H1 (cell line): ENCODE data around the gene MED31. TPM values are rescaled to one million over a fixed set of nuclear protein-coding genes. Genes with fewer than 3 reads are reported as not detected.

Source experiments
- CTCF ChIA-PET: fragments of 300-600 bp; sonication (Branson Sonifier 250); formaldehyde crosslinking; loops from one replicate; lab custom pipeline; 2021; ENCODE audit not compliant: partially characterized antibody; lab: Charles Lee
- POLR2A ChIA-PET: fragments of 300-600 bp; sonication (Branson Sonifier 250); formaldehyde crosslinking; loops from one replicate; lab custom pipeline; 2021; ENCODE audit warnings: inconsistent platforms; ENCODE audit not compliant: partially characterized antibody; lab: Charles Lee
- DNase-seq, 2 experiments: peaks; one replicate each; pipeline versions ENCODE4 v3.0.0 to v3.0.0-alpha.2; 2010 to 2022; ENCODE audit warnings: low spot score in 2 of 2, low read depth in 1 of 2, mixed read lengths in 1 of 2
- FAIRE-seq: peaks from 2 replicates; lab custom pipeline; 2011; peaks lifted over from hg19 to GRCh38; lab: Jason Lieb, UNC
- H2AFZ ChIP-seq: 2 replicates; pipeline ENCODE4 v1.8.1; 2012; ENCODE audit warnings: low read length, inconsistent platforms
- H2AK5ac ChIP-seq: 2 replicates; pipeline ENCODE4 v1.6.1; 2013; ENCODE audit warnings: low read depth, low read length
- H2BK120ac ChIP-seq: replicated peaks from 2 replicates; pipeline ENCODE3; 2013; ENCODE audit warnings: low read depth, low read length, inconsistent platforms
- H2BK12ac ChIP-seq: 2 replicates; pipeline ENCODE4 v1.6.1; 2013; ENCODE audit warnings: low read depth, low read length
- H2BK15ac ChIP-seq: 2 replicates; pipeline ENCODE4 v1.6.1; 2013; ENCODE audit warnings: low read length
- H2BK20ac ChIP-seq: 2 replicates; pipeline ENCODE4 v1.6.1; 2013; ENCODE audit warnings: low read length
- H2BK5ac ChIP-seq: 2 replicates; pipeline ENCODE4 v1.6.1; 2013; ENCODE audit warnings: low read depth, low read length
- H3K14ac ChIP-seq: 2 replicates; pipeline ENCODE4 v1.6.1; 2013; ENCODE audit warnings: inconsistent platforms; ENCODE audit not compliant: insufficient read length
- H3K18ac ChIP-seq: 2 replicates; pipeline ENCODE4 v1.6.1; 2013; ENCODE audit warnings: low read length; ENCODE audit errors: extremely low read depth
- H3K23ac ChIP-seq: 2 replicates; pipeline ENCODE4 v1.6.1; 2013; ENCODE audit warnings: inconsistent platforms; ENCODE audit not compliant: insufficient read length
- H3K23me2 ChIP-seq: 2 replicates; pipeline ENCODE4 v1.6.1; 2013; ENCODE audit warnings: low read depth, low read length
- H3K27ac ChIP-seq: 2 replicates; pipeline ENCODE4 v1.6.1; 2011; ENCODE audit warnings: low read depth, low read length, inconsistent platforms
- H3K27me3 ChIP-seq, 4 experiments: replicated peaks in 1 of 4; 1 replicate in 1 of 4; 2 replicates in 3 of 4; pipeline versions ENCODE4 v1.6.1 to v1.8.1; 2011 to 2013; ENCODE audit warnings: low read length in 3 of 4, mild to moderate bottlenecking in 3 of 4, inconsistent platforms in 2 of 4, mixed read lengths in 2 of 4, moderate library complexity in 1 of 4; ENCODE audit not compliant: control insufficient read depth in 3 of 4, insufficient read depth in 3 of 4; ENCODE audit errors: extremely low read depth in 1 of 4
- H3K36me3 ChIP-seq, 4 experiments: 2 replicates each; pipeline versions ENCODE4 v1.6.1 to v1.8.1; 2011 to 2013; ENCODE audit warnings: mild to moderate bottlenecking in 4 of 4, low read length in 3 of 4, moderate library complexity in 2 of 4, control low read depth in 1 of 4, inconsistent platforms in 1 of 4; ENCODE audit not compliant: insufficient read depth in 4 of 4, control insufficient read depth in 2 of 4
- H3K4ac ChIP-seq: replicated peaks from 2 replicates; pipeline ENCODE3; 2013; ENCODE audit warnings: low read length, low read depth, mixed read lengths, inconsistent platforms; ENCODE audit not compliant: insufficient read length
- H3K4me1 ChIP-seq, 4 experiments: replicated peaks in 1 of 4; 1 replicate in 1 of 4; 2 replicates in 3 of 4; pipeline versions ENCODE4 v1.6.1 to v1.8.1; 2011 to 2013; ENCODE audit warnings: low read length in 3 of 4, inconsistent platforms in 2 of 4, mixed read lengths in 1 of 4; ENCODE audit not compliant: insufficient read depth in 4 of 4, control insufficient read depth in 3 of 4
- H3K4me2 ChIP-seq, 2 experiments: 2 replicates each; pipeline versions ENCODE4 v1.6.1 to v1.8.1; 2011 to 2013; ENCODE audit warnings: low read depth in 2 of 2, low read length in 2 of 2, control low read depth in 1 of 2, inconsistent platforms in 1 of 2, mild to moderate bottlenecking in 1 of 2; ENCODE audit not compliant: insufficient read depth in 1 of 2
- H3K4me3 ChIP-seq, 4 experiments: fragments of 200-600, 300-600 bp in 1 of 4; sonication (generic), shearing (Covaris generic), sonication (Bioruptor Twin) in 1 of 4; 2 replicates each; pipeline versions ENCODE4 v1.5.1 to v1.8.1; 2011 to 2016; ENCODE audit warnings: low read length in 4 of 4, low read depth in 3 of 4, control low read depth in 2 of 4, inconsistent platforms in 2 of 4, mild to moderate bottlenecking in 2 of 4, mixed read lengths in 1 of 4, moderate library complexity in 1 of 4; ENCODE audit not compliant: insufficient read depth in 2 of 4; ENCODE audit errors: extremely low read depth in 1 of 4
- H3K56ac ChIP-seq: replicated peaks from 2 replicates; pipeline ENCODE3; 2013; ENCODE audit warnings: low read depth, mild to moderate bottlenecking, mixed read lengths, low read length, inconsistent platforms; ENCODE audit not compliant: insufficient read length
- H3K79me1 ChIP-seq: 2 replicates; pipeline ENCODE4 v1.6.1; 2013; ENCODE audit warnings: low read depth, low read length, control low read depth
- H3K79me2 ChIP-seq, 2 experiments: 2 replicates each; pipeline versions ENCODE4 v1.6.1 to v1.8.1; 2012 to 2013; ENCODE audit warnings: low read length in 2 of 2, mild to moderate bottlenecking in 2 of 2, inconsistent platforms in 1 of 2; ENCODE audit not compliant: insufficient read depth in 2 of 2, control insufficient read depth in 1 of 2
- H3K9ac ChIP-seq, 4 experiments: replicated peaks in 1 of 4; 1 replicate in 1 of 4; 2 replicates in 3 of 4; pipeline versions ENCODE4 v1.6.1 to v1.8.1; 2011 to 2013; ENCODE audit warnings: low read depth in 3 of 4, low read length in 3 of 4, control low read depth in 2 of 4, mild to moderate bottlenecking in 2 of 4, moderate library complexity in 2 of 4, inconsistent platforms in 1 of 4; ENCODE audit errors: extremely low read depth in 1 of 4
- H3K9me3 ChIP-seq, 2 experiments: 2 replicates each; pipeline versions ENCODE4 v1.6.1 to v1.8.1; 2012 to 2013; ENCODE audit warnings: mild to moderate bottlenecking in 2 of 2, moderate library complexity in 2 of 2, control low read depth in 1 of 2, inconsistent platforms in 1 of 2, low read depth in 1 of 2, low read length in 1 of 2, mixed read lengths in 1 of 2; ENCODE audit not compliant: insufficient read depth in 2 of 2
- H4K20me1 ChIP-seq, 2 experiments: replicated peaks in 1 of 2; 2 replicates each; pipeline versions ENCODE3 to v1.8.1; 2011 to 2013; ENCODE audit warnings: inconsistent platforms in 2 of 2, low read length in 2 of 2, mild to moderate bottlenecking in 1 of 2; ENCODE audit not compliant: insufficient read depth in 2 of 2, control insufficient read depth in 1 of 2
- H4K5ac ChIP-seq: 2 replicates; pipeline ENCODE4 v1.6.1; 2013; ENCODE audit warnings: low read length, low read depth, mixed read lengths, inconsistent platforms; ENCODE audit not compliant: insufficient read length
- H4K8ac ChIP-seq: 2 replicates; pipeline ENCODE4 v1.8.0; 2013; ENCODE audit warnings: mild to moderate bottlenecking, moderate library complexity, low read length, inconsistent platforms; ENCODE audit not compliant: insufficient read depth; ENCODE audit errors: extremely low read depth
- H4K91ac ChIP-seq: replicated peaks from 2 replicates; pipeline ENCODE3; 2013; ENCODE audit warnings: low read length, mixed read lengths, inconsistent platforms; ENCODE audit not compliant: insufficient read length
- BCL11A ChIP-seq, 2 experiments: IDR thresholded peaks; one replicate each; pipeline ENCODE4 v1.6.1; 2011; ENCODE audit warnings: low read depth in 2 of 2, low read length in 2 of 2, mild to moderate bottlenecking in 2 of 2
- CHD1 ChIP-seq: IDR thresholded peaks from 2 replicates; pipeline ENCODE4 v1.6.1; 2012; ENCODE audit warnings: low read depth, low read length, improper control_type of control experiment
- EGR1 ChIP-seq: IDR thresholded peaks from 2 replicates; pipeline ENCODE4 v1.6.1; 2011; ENCODE audit warnings: low read depth, low read length, borderline replicate concordance
- TBP ChIP-seq: IDR thresholded peaks from 2 replicates; pipeline ENCODE4 v1.6.1; 2011; ENCODE audit warnings: low read depth, low read length, improper control_type of control experiment
- WGBS, 2 experiments: shearing (Covaris generic) in 1 of 2; methylation state at CpG; one replicate each; pipeline versions ENCODE4 v1.1.6 to v1.1.7; 2013 to 2015; ENCODE audit warnings: low lambda C conversion rate in 2 of 2, mixed read lengths in 2 of 2, inconsistent platforms in 1 of 2, low coverage in 1 of 2, missing lambda C conversion rate in 1 of 2; ENCODE audit not compliant: insufficient replicate concordance in 2 of 2, insufficient coverage in 1 of 2, insufficient read length in 1 of 2; ENCODE audit errors: extremely low coverage in 1 of 2, missing lambda C conversion rate in 1 of 2; 5-methylcytosine and 5-hydroxymethylcytosine counted together
- polyA plus RNA-seq, 7 experiments: library from polyadenylated mRNA; depleted of rRNA in 3 of 7; stranded (reverse) in 5 of 7; unstranded in 2 of 7; fragments of >200 nt in 5 of 7; fragments of 200-250 nt in 2 of 7; gene quantifications; 1 replicate in 5 of 7; 2 replicates in 1 of 7; 4 replicates in 1 of 7; pipeline versions ENCODE4 v1.2.1 to v1.2.3, GENCODE V29; 2011 to 2013; ENCODE audit warnings: missing spikeins in 2 of 7, mixed read lengths in 2 of 7
- total RNA-seq: library from RNA; stranded (reverse); fragmentation: NEBNext Ultra II Directional; extraction: Animal tissue kit (Norgen Biotek cat#: 25700); gene quantifications from 2 replicates; pipeline ENCODE4 v1.2.1, GENCODE V29; 2021
- TF ChIP-seq, protein P1 (sequence below): IDR thresholded peaks from 2 replicates; pipeline ENCODE4 v1.6.1; 2011; ENCODE audit warnings: low read length, improper control_type of control experiment

The MED31 gene
- total and polyA plus RNA-seq, 2 of the 8 experiments (the other 6 are each of a cell fraction or from before 2014, with no cell fraction given): 4.6 to 12.3 TPM

DNA sequence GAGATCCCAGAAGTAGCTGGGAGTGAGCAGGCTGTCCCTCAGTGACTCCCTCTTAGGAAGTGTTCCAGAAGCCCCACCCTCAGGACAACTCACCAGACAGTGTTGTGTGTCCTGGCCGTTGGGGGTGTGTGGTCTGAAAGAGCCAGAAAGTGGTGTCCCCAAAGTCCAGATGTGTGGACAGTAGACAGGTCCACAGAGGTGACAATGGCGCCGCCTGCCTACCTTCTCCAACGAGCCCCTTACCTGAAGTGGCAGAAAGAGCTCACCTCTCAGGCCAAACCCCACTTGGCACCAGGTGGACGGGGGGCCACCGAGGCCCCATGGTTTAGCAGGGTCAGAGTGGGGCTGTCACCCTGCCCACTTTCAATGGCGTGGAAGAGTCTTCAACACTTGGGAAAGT, 20.0 kb upstream of the MED31 start:
- Histone ChIP-seq H3K9ac (no peak overlapping the region), H3K79me1 (no peaks in the 10 kb centered on the region), H2BK20ac (no peak overlapping the region), H3K14ac (no peak overlapping the region), H3K4me3 (no peak overlapping the region), H3K18ac (no peak overlapping the region), H4K8ac (no peak overlapping the region), H4K91ac (no peak overlapping the region), H3K23ac (no peak overlapping the region), H3K36me3 (no peaks in the 10 kb centered on the region), H3K23me2 (no peaks in the 10 kb centered on the region), H2BK5ac (no peak overlapping the region), H3K56ac (no peak overlapping the region), H4K20me1 (peaks cover 0 to 2% of the 10 kb centered on the region in 2 experiments), H2BK12ac (no peak overlapping the region), H3K4ac (no peak overlapping the region), H3K4me2 (no peak overlapping the region), H3K4me1 (no peaks in the 10 kb centered on the region), H2BK15ac (no peak overlapping the region), H2AFZ (no peak overlapping the region), H2AK5ac (no peak overlapping the region), H3K79me2 (no peaks in the 10 kb centered on the region), H2BK120ac (no peak overlapping the region), H3K27ac (no peak overlapping the region), H3K9me3 (no peaks in the 10 kb centered on the region), H3K27me3 (0 out of 7 replicates have a peak, but pooled peaks cover 0 to 2% (median 0%) of the 10 kb centered on the region in 4 experiments), H4K5ac (no peak overlapping the region)
- FAIRE-seq (no peak), DNase-seq (no peak)
- POLR2A ChIA-PET: no interaction called here
- no peak for TF ChIP-seq BCL11A (IDR thresholded peaks at IDR 0.05; ENCODE audit: low read depth in 2 of 2, low read length in 2 of 2)
- TF ChIP-seq TBP: no peak
- TF ChIP-seq EGR1: no peak
- no peak for TF ChIP-seq CHD1
- TF ChIP-seq, protein P1, sequence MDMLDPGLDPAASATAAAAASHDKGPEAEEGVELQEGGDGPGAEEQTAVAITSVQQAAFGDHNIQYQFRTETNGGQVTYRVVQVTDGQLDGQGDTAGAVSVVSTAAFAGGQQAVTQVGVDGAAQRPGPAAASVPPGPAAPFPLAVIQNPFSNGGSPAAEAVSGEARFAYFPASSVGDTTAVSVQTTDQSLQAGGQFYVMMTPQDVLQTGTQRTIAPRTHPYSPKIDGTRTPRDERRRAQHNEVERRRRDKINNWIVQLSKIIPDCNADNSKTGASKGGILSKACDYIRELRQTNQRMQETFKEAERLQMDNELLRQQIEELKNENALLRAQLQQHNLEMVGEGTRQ: no peak
- CTCF ChIA-PET: interaction anchor here (0.7 to 3.5 kb wide), 6 partner anchors 31 to 221 kb away, joined by 3 to 24 read pairs (median 7); no protein-coding TSS in a partner anchor
- 87% methylated on average over 7 of the region's 7 CpGs; no CpG with 5 or more reads in 1 of the 2 experiments for WGBS, 2 experiments
